Left ventricle myocardium inferior (tissue), 1 donor: ENCODE data around the gene IRF2BPL. TPM values are rescaled to one million over a fixed set of nuclear protein-coding genes. Genes with fewer than 3 reads are reported as not detected.

Source experiments
- DNase-seq: peaks from one replicate; pipeline ENCODE4 v3.0.0-alpha.2; 2020
- H3K27ac ChIP-seq: fragments of 200-600 bp; replicated peaks from 2 replicates; pipeline ENCODE4 v1.8.0; 2021
- H3K27me3 ChIP-seq: fragments of 200-600 bp; 2 replicates; pipeline ENCODE4 v1.8.0; 2021; ENCODE audit warnings: low read depth
- H3K36me3 ChIP-seq: fragments of 200-600 bp; 2 replicates; pipeline ENCODE4 v1.8.0; 2021
- H3K4me1 ChIP-seq: fragments of 200-600 bp; 2 replicates; pipeline ENCODE4 v1.8.0; 2021
- H3K4me3 ChIP-seq: fragments of 200-600 bp; 2 replicates; pipeline ENCODE4 v1.8.0; 2021; ENCODE audit warnings: mild to moderate bottlenecking, moderate library complexity
- H3K9me3 ChIP-seq: fragments of 200-600 bp; replicated peaks from 2 replicates; pipeline ENCODE4 v1.8.0; 2021
- intact Hi-C: fragments of 100-400 bp; cut with micrococcal nuclease; formaldehyde crosslinking; loops from one replicate; pipeline ENCODE4 v1.11.0; 2022
- total RNA-seq: library from RNA; stranded (reverse); fragmentation: NEBNext Ultra II Directional; extraction: Animal tissue kit (Norgen Biotek cat#: 25700); gene quantifications from one replicate; pipeline ENCODE4 v1.2.1, GENCODE V29; 2021
- TF ChIP-seq, protein P1 (sequence below): fragments of 200-600 bp; IDR thresholded peaks from 2 replicates; pipeline ENCODE4 v1.8.0; 2021; ENCODE audit warnings: antibody characterized with exemption, mild to moderate bottlenecking, borderline replicate concordance
- donor health status: DM: no; HTN: yes; CAD: no; lungs with severe emphysema.

The IRF2BPL gene
- total RNA-seq, 1 donor from 2014 or later: 35.5 TPM

DNA sequence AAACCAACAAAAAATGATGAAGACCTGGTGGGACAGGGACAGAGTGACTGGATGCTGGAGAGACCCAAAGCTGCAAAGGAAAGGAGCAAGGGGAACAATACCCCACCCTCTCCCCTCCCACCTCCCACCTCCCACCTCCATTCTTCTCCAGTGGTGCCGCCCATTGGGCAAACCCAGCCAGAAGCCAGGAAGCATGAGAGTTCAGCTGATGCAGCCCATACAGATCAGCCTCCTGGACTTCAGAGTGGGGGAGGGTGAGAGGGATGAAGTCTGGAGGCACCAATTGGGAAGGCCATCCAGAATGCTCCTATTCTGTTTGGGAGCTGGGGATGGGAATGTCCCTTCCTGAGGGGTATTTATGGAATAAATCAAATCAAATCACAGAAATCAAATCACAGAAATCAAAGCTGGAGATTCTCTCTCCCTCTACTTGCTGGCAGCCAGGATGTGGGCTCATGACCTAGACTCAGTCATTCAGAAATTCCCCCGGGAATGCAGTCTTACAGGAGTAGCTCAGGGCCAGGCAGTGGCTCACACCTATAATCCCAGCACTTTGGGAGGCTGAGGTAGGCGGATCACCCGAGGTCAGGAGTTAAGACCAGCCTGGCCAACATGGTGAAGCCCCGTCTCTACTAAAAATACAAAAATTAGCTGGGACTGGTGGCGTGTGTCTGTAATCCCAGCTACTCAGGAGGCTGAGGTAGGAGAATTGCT is 31.1 kb downstream of the IRF2BPL start:
- Histone ChIP-seq H3K9me3 (no peaks in the 10 kb centered on the region), H3K4me1 (peaks cover 13% of the 10 kb centered on the region), H3K27me3 (no peaks in the 10 kb centered on the region), H3K4me3 (no peak overlapping the region), H3K27ac (no peak overlapping the region), H3K36me3 (no peaks in the 10 kb centered on the region)
- TF ChIP-seq, protein P1, sequence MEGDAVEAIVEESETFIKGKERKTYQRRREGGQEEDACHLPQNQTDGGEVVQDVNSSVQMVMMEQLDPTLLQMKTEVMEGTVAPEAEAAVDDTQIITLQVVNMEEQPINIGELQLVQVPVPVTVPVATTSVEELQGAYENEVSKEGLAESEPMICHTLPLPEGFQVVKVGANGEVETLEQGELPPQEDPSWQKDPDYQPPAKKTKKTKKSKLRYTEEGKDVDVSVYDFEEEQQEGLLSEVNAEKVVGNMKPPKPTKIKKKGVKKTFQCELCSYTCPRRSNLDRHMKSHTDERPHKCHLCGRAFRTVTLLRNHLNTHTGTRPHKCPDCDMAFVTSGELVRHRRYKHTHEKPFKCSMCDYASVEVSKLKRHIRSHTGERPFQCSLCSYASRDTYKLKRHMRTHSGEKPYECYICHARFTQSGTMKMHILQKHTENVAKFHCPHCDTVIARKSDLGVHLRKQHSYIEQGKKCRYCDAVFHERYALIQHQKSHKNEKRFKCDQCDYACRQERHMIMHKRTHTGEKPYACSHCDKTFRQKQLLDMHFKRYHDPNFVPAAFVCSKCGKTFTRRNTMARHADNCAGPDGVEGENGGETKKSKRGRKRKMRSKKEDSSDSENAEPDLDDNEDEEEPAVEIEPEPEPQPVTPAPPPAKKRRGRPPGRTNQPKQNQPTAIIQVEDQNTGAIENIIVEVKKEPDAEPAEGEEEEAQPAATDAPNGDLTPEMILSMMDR: no peak
- no peak for DNase-seq
- intact Hi-C loops: no loop called here

DNA sequence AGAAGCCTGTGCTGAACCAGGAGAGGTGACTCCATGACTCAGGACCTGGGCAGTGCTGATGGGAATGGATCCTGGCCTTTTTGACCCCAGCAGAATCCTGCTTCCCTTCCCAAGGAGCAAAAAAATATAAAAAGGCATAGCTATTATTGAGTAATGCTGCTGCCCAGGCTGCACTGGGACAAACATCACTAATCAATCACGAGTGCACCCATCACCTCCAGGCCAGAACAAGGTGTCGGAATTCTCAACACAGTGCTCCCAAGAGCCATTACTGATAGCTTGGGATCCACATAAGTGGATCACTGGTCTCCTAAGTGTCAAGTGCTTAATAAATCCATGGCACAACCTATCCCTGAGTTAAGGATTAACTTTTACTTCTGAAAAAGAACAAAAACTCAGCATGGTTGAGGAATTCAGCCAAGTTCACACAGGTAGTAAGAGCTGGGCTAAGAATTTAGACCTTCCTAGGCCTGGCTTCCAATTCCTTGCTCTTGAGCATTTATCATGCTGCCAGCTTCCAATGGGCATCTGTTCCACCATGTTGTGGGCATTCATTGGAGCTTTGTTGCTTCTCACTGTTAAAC is 31.9 kb downstream of the IRF2BPL start:
- no peaks in the 10 kb centered on the region for H3K9me3 ChIP-seq
- no peaks in the 10 kb centered on the region for H3K36me3 ChIP-seq
- DNase-seq: no peak
- H3K27ac ChIP-seq: no peak overlapping the region
- no peaks in the 10 kb centered on the region for H3K27me3 ChIP-seq
- TF ChIP-seq, protein P1: no peak
- H3K4me1 ChIP-seq: peaks cover 13% of the 10 kb centered on the region
- intact Hi-C loops: no loop called here
- H3K4me3 ChIP-seq: no peak overlapping the region

DNA sequence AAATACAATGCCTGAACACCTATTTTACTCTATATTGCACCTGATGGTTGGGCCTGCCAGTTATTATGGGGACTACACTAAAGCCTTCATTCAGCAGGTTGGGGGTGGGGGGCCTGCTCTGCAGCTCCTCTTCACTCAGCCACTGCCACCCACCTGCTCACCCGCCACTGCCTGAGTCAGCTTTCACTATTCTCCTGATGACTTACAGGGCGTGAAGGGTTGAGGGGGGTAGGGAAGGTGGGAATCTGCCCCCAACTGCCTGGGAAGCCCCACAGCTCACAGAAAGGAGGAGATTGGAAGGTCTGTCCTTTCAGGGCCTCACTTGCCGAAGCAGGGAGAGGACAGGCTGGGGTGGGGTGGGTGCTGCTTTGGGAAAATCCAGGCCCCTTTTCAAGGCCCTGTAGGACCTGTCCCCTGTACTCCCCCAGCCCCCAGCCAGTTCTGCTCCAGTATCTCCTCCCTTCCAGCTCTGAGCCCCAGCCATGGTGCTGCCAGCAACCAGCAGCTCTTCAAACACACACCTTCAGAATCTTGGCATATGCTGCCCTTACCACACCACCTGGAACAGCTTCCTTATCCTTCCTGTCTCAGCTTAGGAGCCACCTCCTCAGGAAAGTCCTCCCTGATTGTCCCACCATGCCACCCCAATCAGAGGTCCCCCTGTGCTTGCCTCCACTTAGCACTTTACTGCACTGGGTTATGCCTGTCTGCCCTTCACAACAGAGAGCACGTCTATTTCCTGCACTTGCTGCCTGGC is 33.1 kb downstream of the IRF2BPL start:
- Histone ChIP-seq H3K27me3 (no peaks in the 10 kb centered on the region), H3K4me3 (no peak overlapping the region), H3K36me3 (no peaks in the 10 kb centered on the region), H3K4me1 (peaks cover 6% of the 10 kb centered on the region), H3K27ac (no peak overlapping the region), H3K9me3 (no peaks in the 10 kb centered on the region)
- TF ChIP-seq, protein P1: no peak
- intact Hi-C loops: no loop called here
- no peak for DNase-seq

DNA sequence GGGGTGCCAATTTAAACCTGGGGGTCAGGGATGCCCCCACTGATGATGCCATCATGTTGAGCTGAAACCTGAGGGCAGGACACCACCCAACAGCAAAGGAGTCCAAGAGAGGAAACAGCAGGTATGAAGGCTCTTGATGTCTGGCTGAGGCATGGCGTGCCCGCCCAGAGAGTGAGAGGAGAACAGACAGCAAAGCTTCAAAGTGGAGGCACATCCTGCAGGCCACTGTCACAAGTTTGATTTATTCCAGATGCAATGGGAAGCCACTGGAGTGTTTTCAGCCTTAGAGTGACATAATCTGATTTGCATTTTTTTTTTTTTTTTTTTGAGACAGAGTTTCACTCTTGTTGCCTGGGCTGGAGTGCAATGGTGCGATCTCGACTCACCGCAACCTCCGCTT is 34.8 kb downstream of the IRF2BPL start:
- H3K4me3 ChIP-seq: no peak overlapping the region
- no peak for DNase-seq
- H3K36me3 ChIP-seq: no peaks in the 10 kb centered on the region
- no peaks in the 10 kb centered on the region for H3K4me1 ChIP-seq
- H3K27me3 ChIP-seq: no peaks in the 10 kb centered on the region
- intact Hi-C loops: no loop called here
- no peaks in the 10 kb centered on the region for H3K9me3 ChIP-seq
- H3K27ac ChIP-seq: no peak overlapping the region
- TF ChIP-seq, protein P1: no peak

DNA sequence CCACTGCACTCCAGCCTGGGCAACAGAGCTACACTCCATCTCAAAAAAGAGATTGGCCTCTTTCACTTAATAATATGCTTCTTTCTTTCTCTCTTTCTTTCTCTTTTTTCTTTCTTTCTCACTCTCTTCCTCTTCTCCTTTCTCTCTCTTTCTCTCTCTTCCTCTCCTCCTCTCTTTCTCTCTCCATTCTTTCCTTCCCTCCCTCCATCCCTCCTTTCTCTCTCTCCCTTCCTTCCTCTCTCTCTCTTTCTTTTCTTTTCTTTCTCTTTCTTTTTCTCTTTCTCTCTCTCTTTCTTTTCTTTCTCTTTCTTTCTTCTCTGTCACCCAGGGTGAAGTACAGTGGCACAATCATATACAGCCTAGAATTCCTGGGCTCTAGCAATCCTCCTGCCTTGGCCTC is 38.4 kb downstream of the IRF2BPL start:
- Histone ChIP-seq H3K27me3 (no peaks in the 10 kb centered on the region), H3K9me3 (no peaks in the 10 kb centered on the region)

More for the DNA sequence above, 38.4 kb downstream of the IRF2BPL start:
- no peaks in the 10 kb centered on the region for H3K4me1 ChIP-seq
- intact Hi-C loops: no loop called here
- no peak for DNase-seq
- TF ChIP-seq, protein P1: no peak
- H3K36me3 ChIP-seq: no peaks in the 10 kb centered on the region
- H3K27ac ChIP-seq: no peak overlapping the region
- H3K4me3 ChIP-seq: no peak overlapping the region
